IPS-NIHi7 (cell line): ENCODE data around the gene TANGO6.
"Not testable (repeated sequence)": the region's sequence is repeated elsewhere in the genome, so short reads cannot be mapped to it uniquely, and the experiment has no call there.

Source experiments
- DNase-seq: peaks from one replicate; pipeline ENCODE4 v3.0.0; 2012; ENCODE audit warnings: mixed read lengths; ENCODE audit errors: extremely low spot score

TANGO6 gene

GRCh38 chr16:69055008-69055407 lies 211.7 kb downstream of the TANGO6 start:
- no peak for DNase-seq

GRCh38 chr16:69055980-69056379 lies 212.6 kb downstream of the TANGO6 start:
- no peak for DNase-seq

- DNase-seq: no peak
These were observed 213.1 kb downstream of the TANGO6 start for GRCh38 chr16:69056421-69056820.

- no peak for DNase-seq
These were observed 214.4 kb downstream of the TANGO6 start for GRCh38 chr16:69057400-69058378.

DNA sequence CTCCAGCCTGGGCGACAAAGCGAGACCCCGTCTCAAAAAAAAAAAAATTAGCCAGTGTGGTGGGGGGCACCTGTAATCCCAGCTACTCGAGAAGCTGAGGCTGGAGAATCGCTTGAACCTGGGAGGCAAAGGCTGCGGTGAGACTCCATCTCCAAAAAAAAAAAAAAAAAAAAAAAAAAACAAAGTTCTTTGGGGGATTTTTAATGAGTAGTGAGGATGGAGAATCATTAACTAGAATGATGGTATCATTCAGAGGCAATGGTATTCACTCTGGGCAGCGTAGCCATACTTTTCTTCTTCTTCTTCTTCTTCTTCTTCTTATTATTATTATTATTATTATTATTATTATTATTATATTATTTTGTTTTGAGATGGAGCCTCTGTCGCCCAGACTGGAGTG lies 220.2 kb downstream of the TANGO6 start:
- DNase-seq: not testable (repeated sequence)

DNA sequence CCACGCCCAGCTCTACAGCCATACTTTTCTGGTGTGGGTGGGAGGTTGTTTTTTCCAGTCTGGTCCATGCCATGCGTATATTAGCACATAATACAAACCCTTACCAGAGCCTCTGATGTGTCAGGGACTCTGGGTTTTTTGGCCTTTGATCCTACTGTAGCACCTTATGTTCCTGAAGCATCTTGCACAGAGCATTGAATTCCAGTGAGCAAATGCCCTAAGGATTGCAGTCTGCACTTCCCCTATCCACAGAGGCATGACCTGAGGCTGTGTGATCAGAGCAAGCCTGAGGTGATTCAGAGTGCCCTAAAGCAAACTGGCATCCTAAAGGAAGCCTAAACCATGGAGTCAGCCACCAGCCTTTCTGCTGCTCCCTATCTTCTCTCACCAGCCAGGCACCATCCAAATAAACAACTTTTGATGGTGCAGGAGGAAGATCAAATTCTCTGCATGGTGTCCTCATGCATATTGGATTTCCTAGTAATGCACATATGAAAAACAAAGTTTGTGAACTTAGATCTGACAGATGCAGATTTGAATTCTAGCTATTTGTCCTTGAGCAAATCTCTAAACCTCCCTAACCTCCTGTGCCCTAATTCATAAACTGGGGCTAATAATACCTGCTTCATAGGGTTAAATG lies 220.9 kb downstream of the TANGO6 start:
- no peak for DNase-seq

DNA sequence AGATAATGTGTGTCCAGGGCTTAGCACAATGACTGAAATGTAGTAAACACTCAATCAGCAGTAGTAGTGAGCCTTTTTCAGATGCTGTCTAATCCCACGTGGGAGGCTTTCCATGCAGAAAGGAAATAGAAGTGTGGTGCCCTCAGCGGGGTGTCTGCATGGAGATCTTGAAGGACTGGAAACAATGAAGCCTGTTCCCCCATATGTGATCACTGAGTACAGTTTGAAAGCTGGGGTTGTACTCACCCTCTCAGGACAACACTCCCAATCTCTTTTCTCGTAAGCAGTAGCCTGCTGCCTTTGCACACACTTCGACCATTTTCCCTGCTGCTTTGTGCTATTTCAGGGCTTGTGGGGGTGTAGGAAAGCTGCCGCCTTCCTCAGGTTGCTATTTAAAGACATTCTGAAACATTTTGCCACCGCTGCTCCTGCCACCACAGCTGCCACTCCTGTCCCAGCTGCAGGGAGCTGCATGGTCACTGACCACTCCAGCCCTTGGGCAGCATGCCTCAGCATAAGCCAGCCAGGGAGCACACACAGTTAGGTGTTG lies 221.5 kb downstream of the TANGO6 start:
- DNase-seq: no peak

DNA sequence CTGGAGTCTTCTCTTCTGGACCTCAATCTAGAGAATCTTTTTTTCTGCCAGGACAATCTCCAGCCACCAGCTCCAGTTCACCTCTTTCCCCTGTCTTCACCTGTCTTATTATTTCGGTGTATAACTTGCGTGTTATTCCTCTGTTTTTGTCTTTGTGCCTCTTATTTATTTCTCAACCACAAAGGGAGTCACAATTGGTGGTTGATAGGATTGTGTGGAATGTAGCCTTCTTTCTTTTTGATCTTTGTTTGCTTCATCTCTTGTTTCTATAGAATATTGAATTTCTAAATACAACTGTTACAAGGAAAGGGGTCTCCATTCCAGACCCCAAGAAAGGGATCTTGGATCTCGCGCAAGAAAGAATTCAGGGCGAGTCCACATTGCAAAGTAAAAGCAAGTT lies 226.2 kb downstream of the TANGO6 start:
- no peak for DNase-seq

DNA sequence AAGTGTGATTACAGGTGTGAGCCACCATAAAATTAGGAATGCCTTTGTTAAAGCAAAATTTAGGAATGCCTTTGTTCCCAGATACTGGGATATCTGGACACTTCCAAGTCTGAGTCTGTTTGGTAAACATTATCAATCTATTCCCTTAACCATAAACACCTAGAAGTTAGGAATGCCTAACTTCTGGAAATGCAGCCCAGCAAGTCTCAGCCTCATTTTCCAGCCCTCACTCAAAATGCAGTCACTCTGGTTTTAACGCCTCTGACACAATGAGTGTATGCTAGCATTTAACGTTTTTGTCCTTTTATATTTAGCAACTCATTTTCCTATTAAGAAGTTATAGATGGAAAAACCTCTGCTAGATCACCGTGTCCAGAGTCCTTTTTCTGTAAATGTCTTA lies 227.7 kb downstream of the TANGO6 start:
- DNase-seq: no peak

GRCh38 chr16:69072640-69072974 lies 229.3 kb downstream of the TANGO6 start:
- no peak for DNase-seq

DNA sequence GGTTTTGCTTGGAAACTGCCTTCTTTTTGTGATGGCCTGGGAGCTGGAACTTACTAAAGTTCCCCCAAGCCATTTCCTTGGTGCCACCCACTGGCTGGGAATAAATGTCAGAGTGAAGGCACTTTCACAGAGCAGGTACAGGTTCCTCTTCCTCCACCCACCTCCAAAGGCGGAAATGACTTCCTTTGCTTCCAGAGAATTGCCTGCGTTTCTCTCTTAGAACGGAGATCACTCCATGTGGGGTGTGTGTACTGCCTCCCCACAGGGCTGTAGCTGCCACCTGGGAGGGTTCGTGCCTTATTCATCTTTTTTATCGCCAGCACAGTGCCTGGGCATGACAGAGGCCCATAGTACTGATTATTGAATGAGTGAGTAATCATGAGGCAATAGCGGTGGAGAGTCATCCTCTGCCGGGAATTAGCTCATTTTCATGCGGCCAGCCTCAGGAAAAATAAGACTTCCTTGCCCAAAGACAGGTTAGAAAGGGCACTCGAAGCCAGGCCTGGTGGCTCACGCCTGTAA lies 229.9 kb downstream of the TANGO6 start:
- no peak for DNase-seq

GRCh38 chr16:69077251-69077650 lies 233.9 kb downstream of the TANGO6 start:
- no peak for DNase-seq

DNA sequence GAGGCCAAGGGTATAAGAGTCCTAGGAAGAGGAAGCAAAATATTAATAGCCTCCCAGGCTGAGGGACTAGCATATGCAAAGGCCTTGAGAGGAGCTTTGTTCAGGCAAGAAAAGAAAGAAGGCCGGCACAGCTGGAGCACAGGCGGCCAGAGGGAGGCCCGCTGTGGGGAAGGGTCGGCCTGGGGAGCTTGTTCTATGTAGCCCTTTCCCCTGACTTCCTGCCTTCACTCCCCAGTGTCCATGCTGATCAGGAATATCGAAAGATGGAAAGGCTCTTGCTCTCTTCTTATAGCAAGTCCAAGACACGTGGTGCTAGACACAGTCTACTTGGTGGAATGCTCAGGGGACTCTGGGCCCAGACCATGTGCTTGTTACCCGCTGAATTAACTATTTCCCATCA lies 234.7 kb downstream of the TANGO6 start:
- peak; percentile 59 for DNase-seq

DNA sequence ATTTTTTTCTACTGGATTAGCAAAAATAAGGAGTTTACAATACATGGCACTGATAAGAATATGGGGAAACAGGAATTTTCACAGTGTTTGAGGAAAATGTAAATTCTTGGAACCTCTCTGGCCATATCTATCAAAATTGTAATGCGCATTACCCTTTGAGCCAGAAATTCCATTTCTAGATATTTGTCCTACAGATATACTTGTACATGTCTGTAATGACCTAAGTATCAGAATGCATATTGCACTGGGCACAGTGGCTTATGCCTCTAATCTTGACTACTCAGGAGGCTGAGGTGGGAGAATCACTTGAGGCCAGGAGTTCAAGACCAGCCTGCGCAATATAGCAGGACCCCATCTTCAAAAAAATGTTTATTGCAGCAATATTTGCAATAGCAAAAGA lies 236.4 kb downstream of the TANGO6 start:
- no peak for DNase-seq

DNA sequence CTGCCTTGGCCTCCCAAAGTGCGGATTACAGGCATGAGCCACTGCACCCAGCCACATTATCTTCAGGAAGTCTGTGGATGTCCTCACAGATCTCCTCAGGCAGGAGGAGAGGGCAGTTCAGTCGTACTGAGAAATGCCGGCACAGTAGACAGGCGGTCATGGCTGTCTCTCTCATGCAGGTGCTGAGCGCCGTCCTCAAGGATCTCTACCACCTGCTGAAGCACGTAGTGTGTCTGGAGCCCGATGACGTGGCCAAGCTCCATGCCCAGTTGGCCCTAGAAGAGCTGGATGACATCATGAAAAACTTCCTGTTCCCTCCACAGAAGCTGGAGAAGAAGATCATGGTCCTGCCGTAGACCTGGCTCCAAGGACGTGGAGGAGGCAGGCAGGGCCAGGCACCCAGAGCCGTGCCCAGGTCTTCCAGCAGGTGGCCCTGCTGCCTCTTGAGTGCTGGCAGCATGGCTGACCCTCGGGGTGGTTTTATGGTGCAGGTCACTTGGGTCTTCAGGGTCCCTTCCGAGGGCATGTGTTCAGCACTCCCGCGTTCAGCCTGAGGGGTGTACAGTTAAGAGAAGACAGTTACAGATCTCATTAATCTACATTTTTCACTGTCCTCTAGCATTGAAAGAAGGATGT lies 240.1 kb downstream of the TANGO6 start:
- DNase-seq: peak; percentile 65

GRCh38 chr16:69084289-69084688 lies 241.0 kb downstream of the TANGO6 start:
- DNase-seq: no peak

DNA sequence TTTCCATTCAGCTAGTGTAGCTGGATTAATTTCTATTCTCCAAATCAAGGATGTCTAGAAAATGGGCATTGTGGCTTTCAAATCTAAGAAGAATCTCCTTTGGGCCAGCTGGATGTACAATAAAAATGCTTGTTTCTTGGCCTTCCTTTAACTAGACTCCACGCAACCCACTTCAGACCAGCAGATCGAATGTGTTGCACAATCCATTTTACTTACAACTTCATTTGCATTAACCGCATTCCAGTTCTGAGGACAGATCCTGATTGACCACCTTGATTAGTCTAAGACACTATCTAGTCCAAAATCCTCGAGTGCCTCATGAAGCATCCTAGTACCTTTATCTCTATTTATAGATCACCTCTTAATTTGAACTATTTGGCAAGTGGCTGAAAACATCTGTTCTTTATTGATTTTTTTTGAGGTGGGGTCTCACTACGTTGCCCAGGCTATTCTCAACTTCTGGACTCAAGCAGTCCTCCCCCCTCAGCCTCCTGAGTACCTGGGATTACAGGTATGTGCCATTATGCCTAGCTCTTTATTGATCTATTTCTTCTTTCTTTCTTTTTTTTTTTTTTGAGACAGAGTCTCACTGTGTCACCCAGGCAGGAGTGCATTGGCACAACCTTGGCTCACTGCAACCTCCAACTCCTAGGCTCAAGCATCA lies 241.8 kb downstream of the TANGO6 start:
- DNase-seq: no peak

- DNase-seq: no peak
These were observed 243.8 kb downstream of the TANGO6 start for GRCh38 chr16:69087161-69087581.

DNA sequence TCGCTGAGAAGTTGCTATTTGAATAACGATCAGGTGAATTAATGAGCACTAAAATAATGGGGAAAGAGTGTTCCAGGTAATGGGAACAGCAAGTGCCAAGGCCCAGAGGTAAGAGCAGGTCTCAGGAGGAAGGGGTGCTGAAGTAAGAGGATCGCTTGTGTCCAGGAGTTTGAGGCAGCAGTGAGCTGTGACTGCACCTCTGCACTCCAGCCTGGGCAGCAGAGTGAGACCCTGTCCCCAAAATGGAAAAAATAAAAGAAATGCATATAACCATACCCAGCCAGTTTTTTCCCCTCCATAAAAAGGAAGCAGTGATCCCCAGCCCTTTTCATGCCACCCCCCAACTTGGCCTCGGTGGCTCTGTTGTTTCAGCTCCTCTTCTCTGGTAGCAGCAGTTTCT lies 245.4 kb downstream of the TANGO6 start:
- DNase-seq: no peak

DNA sequence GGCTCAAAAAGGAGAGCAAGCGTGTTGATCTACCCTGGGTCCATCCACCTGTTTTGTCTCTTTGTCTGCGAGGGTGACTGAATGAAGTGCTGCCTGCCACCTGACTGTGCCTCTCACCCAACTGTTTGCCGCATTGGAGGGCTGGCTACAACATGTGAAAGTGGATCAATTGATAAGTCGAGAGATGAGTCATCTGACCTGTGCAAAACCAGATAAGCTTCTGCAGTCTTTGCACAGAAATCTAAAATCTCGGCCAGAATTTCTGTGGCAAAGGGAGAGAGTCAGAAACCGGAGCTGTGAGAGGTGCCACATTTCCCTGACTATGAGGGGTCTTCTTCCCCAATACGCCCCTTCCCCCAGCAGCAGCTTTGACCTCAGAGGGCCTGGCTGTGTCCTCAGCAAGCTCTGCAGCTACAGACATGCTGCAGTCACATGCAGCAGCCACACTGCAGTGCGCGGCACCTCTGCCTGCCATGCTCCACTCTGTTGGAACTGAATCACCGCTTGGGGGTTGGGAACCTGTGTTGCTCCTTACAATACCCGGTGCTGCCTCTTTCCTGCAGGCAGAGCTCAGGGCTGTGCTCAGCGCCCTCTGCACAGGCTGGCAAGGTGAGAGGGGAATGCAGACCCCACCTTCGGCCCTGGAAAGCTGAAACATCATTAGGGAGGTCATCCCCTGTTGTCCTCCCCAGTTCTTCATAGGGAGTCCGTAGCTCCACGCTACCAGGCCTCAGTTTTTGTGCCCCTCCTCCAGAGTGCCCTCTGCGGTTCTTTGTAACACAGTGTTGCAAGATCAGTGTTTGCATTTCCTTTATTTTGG lies 246.0 kb downstream of the TANGO6 start:
- DNase-seq: no peak

DNA sequence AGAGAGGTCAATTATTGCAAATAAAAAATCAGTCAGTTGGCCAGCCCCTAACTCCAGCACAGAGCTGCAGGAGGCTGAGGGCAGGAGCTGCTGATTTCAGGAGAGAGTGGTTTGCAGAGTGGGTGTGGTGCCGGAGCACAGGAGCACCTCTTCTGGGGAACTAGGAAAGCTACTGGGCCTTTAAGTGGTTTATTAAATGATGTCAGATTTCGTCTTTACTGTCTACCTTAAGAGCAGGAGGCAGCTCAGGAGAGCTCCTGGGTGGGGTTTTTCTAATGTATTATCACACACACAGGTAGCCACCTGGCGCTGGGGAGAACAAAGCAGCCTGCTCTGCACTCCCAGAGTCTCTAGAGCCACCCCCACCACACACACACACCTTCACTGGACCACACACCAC lies 250.6 kb downstream of the TANGO6 start:
- no peak for DNase-seq
